ENCODE data around the gene MYO9A.

The MYO9A gene

GRCh38 chr15:72141171-72142084 is 23.5 kb upstream of the MYO9A start:
- intact Hi-C loops (cut with DNase I): no loop called here
- DNase-seq: no peak

- intact Hi-C loops (cut with DNase I): no loop called here
- no peak for DNase-seq
Measured at GRCh38 chr15:72140088-72140487, 22.1 kb upstream of the MYO9A start.

GRCh38 chr15:72139667-72140066 is 21.7 kb upstream of the MYO9A start:
- no peak for DNase-seq
- intact Hi-C loops (cut with DNase I): no loop called here

- intact Hi-C loops (cut with DNase I): no loop called here
- DNase-seq: no peak
Measured at GRCh38 chr15:72136170-72137051, 18.5 kb upstream of the MYO9A start.

GRCh38 chr15:72135719-72136118 is 17.8 kb upstream of the MYO9A start:
- intact Hi-C loops (cut with DNase I): no loop called here
- no peak for DNase-seq

- DNase-seq: no peak
- intact Hi-C loops (cut with DNase I): no loop called here
Measured at GRCh38 chr15:72133211-72133610, 15.3 kb upstream of the MYO9A start.

- intact Hi-C loops (cut with DNase I): no loop called here
- no peak for DNase-seq
Measured at GRCh38 chr15:72131922-72132321, 14.0 kb upstream of the MYO9A start.

GRCh38 chr15:72130272-72130671 is 12.3 kb upstream of the MYO9A start:
- no peak for DNase-seq
- intact Hi-C loops (cut with DNase I): no loop called here

- intact Hi-C loops (cut with DNase I): no loop called here
Measured at GRCh38 chr15:72128359-72128758, 10.4 kb upstream of the MYO9A start.

GRCh38 chr15:72127724-72128322 is 9.9 kb upstream of the MYO9A start:
- intact Hi-C loops (cut with DNase I): no loop called here
- no peak for DNase-seq

More at GRCh38 chr15:72128359-72128758, 10.4 kb upstream of the MYO9A start:
- DNase-seq: no peak

- intact Hi-C loops (cut with DNase I): no loop called here
- DNase-seq: no peak
Measured at GRCh38 chr15:72124218-72124617, 6.3 kb upstream of the MYO9A start.

- intact Hi-C loops (cut with DNase I): loop anchor here (2.0 kb wide), 1 partner anchor 113 kb away; the partner anchor contains the start of gene PKM
- DNase-seq: peak in 1 of 10 donors; percentile 35
Measured at GRCh38 chr15:72117486-72118016, 399 bp downstream of the MYO9A start.

GRCh38 chr15:72116731-72117485 is 1.0 kb downstream of the MYO9A start:
- intact Hi-C loops (cut with DNase I): no loop called here
- peak in 6 of 10 donors; percentile 6 to 67 (median 16) for DNase-seq

- intact Hi-C loops (cut with DNase I): no loop called here
- DNase-seq: no peak
Measured at GRCh38 chr15:72113347-72114031, 4.5 kb downstream of the MYO9A start.

GRCh38 chr15:72112805-72113204 is 5.1 kb downstream of the MYO9A start:
- intact Hi-C loops (cut with DNase I): no loop called here
- DNase-seq: no peak

GRCh38 chr15:72112116-72112515 is 5.8 kb downstream of the MYO9A start:
- intact Hi-C loops (cut with DNase I): no loop called here
- DNase-seq: no peak

- intact Hi-C loops (cut with DNase I): no loop called here
- no peak for DNase-seq
Measured at GRCh38 chr15:72110355-72110754, 7.6 kb downstream of the MYO9A start.

- no peak for DNase-seq
- intact Hi-C loops (cut with DNase I): no loop called here
Measured at GRCh38 chr15:72106068-72106467, 11.9 kb downstream of the MYO9A start.

- intact Hi-C loops (cut with DNase I): no loop called here
Measured at GRCh38 chr15:72105111-72105510, 12.8 kb downstream of the MYO9A start.

More at GRCh38 chr15:72105111-72105510, 12.8 kb downstream of the MYO9A start:
- DNase-seq: no peak
